ENCODE measurements around the gene ZNF668. TPM values are rescaled to one million over a fixed set of nuclear protein-coding genes. Genes with fewer than 3 reads are reported as not detected.

ZNF668 gene
- total and polyA plus RNA-seq, 2 of the 8 experiments (the other 6 are each of a cell fraction or from before 2014, with no cell fraction given), result 14.0 to 14.3 TPM

DNA sequence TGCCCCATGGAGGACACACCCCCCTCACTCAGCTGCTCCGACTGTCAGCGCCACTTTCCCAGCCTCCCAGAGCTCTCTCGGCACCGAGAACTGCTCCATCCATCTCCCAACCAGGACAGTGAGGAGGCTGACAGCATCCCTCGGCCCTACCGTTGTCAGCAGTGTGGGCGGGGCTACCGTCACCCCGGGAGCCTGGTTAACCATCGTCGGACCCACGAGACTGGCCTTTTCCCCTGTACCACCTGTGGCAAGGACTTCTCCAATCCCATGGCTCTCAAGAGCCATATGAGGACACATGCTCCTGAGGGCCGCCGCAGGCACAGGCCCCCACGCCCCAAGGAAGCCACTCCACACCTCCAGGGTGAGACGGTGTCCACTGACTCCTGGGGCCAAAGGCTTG is 2.3 kb upstream of the ZNF668 start (continued):
- TF ChIP-seq, protein P1, sequence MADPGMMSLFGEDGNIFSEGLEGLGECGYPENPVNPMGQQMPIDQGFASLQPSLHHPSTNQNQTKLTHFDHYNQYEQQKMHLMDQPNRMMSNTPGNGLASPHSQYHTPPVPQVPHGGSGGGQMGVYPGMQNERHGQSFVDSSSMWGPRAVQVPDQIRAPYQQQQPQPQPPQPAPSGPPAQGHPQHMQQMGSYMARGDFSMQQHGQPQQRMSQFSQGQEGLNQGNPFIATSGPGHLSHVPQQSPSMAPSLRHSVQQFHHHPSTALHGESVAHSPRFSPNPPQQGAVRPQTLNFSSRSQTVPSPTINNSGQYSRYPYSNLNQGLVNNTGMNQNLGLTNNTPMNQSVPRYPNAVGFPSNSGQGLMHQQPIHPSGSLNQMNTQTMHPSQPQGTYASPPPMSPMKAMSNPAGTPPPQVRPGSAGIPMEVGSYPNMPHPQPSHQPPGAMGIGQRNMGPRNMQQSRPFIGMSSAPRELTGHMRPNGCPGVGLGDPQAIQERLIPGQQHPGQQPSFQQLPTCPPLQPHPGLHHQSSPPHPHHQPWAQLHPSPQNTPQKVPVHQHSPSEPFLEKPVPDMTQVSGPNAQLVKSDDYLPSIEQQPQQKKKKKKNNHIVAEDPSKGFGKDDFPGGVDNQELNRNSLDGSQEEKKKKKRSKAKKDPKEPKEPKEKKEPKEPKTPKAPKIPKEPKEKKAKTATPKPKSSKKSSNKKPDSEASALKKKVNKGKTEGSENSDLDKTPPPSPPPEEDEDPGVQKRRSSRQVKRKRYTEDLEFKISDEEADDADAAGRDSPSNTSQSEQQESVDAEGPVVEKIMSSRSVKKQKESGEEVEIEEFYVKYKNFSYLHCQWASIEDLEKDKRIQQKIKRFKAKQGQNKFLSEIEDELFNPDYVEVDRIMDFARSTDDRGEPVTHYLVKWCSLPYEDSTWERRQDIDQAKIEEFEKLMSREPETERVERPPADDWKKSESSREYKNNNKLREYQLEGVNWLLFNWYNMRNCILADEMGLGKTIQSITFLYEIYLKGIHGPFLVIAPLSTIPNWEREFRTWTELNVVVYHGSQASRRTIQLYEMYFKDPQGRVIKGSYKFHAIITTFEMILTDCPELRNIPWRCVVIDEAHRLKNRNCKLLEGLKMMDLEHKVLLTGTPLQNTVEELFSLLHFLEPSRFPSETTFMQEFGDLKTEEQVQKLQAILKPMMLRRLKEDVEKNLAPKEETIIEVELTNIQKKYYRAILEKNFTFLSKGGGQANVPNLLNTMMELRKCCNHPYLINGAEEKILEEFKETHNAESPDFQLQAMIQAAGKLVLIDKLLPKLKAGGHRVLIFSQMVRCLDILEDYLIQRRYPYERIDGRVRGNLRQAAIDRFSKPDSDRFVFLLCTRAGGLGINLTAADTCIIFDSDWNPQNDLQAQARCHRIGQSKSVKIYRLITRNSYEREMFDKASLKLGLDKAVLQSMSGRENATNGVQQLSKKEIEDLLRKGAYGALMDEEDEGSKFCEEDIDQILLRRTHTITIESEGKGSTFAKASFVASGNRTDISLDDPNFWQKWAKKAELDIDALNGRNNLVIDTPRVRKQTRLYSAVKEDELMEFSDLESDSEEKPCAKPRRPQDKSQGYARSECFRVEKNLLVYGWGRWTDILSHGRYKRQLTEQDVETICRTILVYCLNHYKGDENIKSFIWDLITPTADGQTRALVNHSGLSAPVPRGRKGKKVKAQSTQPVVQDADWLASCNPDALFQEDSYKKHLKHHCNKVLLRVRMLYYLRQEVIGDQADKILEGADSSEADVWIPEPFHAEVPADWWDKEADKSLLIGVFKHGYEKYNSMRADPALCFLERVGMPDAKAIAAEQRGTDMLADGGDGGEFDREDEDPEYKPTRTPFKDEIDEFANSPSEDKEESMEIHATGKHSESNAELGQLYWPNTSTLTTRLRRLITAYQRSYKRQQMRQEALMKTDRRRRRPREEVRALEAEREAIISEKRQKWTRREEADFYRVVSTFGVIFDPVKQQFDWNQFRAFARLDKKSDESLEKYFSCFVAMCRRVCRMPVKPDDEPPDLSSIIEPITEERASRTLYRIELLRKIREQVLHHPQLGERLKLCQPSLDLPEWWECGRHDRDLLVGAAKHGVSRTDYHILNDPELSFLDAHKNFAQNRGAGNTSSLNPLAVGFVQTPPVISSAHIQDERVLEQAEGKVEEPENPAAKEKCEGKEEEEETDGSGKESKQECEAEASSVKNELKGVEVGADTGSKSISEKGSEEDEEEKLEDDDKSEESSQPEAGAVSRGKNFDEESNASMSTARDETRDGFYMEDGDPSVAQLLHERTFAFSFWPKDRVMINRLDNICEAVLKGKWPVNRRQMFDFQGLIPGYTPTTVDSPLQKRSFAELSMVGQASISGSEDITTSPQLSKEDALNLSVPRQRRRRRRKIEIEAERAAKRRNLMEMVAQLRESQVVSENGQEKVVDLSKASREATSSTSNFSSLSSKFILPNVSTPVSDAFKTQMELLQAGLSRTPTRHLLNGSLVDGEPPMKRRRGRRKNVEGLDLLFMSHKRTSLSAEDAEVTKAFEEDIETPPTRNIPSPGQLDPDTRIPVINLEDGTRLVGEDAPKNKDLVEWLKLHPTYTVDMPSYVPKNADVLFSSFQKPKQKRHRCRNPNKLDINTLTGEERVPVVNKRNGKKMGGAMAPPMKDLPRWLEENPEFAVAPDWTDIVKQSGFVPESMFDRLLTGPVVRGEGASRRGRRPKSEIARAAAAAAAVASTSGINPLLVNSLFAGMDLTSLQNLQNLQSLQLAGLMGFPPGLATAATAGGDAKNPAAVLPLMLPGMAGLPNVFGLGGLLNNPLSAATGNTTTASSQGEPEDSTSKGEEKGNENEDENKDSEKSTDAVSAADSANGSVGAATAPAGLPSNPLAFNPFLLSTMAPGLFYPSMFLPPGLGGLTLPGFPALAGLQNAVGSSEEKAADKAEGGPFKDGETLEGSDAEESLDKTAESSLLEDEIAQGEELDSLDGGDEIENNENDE (IDR thresholded peaks at IDR 0.05; ENCODE audit: insufficient replicate concordance, low read length), result no peak
- no peak for TF ChIP-seq CBX5 (IDR thresholded peaks at IDR 0.05; ENCODE audit: low read depth, low read length)
- TF ChIP-seq BRCA1 (IDR thresholded peaks at IDR 0.05; ENCODE audit: low read depth, low read length), result no peak
- TF ChIP-seq BCL11A (IDR thresholded peaks at IDR 0.05; ENCODE audit: low read depth in 2 of 2, low read length in 2 of 2), result no peak
- TF ChIP-seq ASH2L (IDR thresholded peaks at IDR 0.05; ENCODE audit: low read length), result no peak
- no peak for TF ChIP-seq SIX5 (IDR thresholded peaks at IDR 0.05; ENCODE audit: low read depth, low read length)
- TF ChIP-seq HDAC2 (IDR thresholded peaks at IDR 0.05; ENCODE audit: borderline replicate concordance in 1 of 2, low read depth in 2 of 2, low read length in 2 of 2), result no peak
- TF ChIP-seq SIN3A (conservative IDR thresholded peaks at IDR 0.05 in 1 of 2, IDR thresholded peaks at IDR 0.05 in 1 of 2; ENCODE audit: low read depth in 1 of 2, low read length in 2 of 2), result no peak
- TF ChIP-seq, protein P2, sequence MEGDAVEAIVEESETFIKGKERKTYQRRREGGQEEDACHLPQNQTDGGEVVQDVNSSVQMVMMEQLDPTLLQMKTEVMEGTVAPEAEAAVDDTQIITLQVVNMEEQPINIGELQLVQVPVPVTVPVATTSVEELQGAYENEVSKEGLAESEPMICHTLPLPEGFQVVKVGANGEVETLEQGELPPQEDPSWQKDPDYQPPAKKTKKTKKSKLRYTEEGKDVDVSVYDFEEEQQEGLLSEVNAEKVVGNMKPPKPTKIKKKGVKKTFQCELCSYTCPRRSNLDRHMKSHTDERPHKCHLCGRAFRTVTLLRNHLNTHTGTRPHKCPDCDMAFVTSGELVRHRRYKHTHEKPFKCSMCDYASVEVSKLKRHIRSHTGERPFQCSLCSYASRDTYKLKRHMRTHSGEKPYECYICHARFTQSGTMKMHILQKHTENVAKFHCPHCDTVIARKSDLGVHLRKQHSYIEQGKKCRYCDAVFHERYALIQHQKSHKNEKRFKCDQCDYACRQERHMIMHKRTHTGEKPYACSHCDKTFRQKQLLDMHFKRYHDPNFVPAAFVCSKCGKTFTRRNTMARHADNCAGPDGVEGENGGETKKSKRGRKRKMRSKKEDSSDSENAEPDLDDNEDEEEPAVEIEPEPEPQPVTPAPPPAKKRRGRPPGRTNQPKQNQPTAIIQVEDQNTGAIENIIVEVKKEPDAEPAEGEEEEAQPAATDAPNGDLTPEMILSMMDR (IDR thresholded peaks at IDR 0.05; ENCODE audit: control extremely low read depth in 1 of 3, insufficient read depth in 1 of 3, low read depth in 1 of 3, low read length in 3 of 3), result no peak
